Pons (tissue), 1 donor: Measurements from ENCODE around the gene TMEM43.

Experiments used
- DNase-seq: peaks from one replicate; pipeline ENCODE4 v3.0.0-alpha.2; 2016; ENCODE audit warnings: low spot score

Gene TMEM43

DNA sequence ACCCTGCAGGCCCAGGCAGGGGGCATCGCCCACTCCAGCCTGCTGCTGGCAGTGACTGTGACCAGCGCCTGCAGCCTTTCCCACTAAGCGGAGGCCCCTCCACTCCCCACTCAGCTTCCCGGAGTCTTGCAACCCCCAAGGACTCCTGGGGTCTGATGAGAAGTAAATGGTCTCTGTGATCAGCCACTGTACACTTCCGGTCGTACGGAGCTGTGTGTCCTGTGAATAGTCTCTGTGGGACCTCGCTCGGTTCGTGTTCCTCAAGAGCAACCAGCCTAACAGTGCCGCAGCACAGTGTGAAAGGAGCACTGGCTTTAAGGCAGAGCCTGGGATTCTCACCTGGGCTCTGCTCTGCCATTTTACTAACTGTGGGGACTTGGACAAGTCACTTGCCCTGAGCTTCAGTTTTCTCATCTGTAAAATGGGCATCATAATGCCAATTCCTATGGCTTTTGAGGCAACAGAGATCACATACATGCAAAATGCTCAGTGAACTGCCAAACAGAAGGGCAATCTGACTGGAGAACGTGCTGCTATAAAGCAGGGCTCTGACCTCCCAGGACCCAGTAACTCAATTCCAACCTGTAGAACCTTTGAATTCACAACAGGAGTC is 26.7 kb downstream of the TMEM43 start:
- no peak for DNase-seq

DNA sequence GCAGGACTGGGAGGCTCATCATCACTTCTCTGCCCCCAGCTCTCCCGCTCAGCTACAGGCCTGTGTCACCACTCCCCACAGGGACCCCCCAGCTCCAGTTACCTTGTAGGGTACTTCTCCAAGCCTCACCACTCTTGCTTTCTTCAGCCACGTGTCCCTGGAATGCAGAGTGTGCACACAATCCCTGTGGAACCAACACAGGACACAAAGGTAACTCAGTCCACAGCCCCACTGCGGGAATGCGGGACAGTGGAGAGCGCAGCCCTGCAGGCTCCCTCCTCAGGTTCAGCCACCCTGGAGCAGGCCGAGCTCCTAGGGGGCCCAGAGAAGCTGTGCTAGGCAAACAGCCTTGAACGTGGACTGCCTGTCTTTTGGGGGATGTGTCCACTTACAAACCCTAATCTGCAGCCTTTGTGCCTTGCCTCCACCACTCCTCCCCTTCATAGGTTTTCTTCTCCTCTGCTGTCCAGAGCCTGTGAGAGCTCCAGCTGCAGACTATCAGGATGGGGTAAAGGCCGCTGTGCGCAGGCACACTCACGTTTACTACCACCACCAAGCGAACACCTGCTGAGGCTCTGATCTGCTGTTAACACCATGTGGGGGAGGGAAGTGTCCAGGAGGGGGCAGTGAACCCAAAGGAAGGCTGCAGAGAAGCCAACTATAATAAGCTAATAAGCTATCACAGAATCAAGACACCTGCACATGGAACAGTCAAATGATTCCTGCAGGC is 27.5 kb downstream of the TMEM43 start:
- no peak for DNase-seq

DNA sequence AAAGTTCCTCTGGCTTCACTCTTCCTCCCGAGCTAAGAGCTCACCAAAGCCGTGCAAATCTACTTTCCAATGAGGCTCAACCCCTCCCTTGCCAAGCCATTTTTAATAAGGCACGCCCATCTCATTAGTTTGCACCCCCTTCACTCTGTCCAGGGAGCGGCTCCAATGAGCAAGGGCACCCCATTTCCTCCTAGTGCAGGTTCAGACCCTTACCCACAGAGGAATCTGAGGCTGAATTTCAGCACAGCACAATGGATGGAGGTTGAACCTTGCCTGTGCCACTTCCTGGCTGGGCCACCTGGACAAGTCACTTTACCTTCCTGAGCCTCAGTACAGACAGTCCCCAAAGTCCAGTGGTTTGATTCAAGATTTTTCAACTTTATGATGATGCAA is 28.1 kb downstream of the TMEM43 start:
- DNase-seq, result no peak

DNA sequence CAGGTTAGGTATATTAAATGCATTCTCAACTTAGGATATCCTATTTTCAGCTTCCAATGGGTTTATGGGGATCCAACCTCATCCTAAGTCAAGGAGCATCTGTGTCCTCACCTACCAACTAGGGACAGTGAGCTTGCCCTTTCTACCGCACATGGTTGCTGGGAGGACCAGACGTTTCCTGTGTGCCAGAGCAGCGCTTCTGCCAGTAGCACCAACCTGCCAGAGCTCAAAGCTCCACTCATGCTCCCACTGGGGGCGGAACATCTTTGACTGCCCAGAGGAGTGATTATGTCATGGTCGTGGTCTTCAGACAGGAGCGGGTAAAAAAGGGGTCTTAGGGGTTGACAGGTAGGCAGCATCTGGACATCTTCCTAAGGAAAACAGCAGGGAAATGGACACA is 28.8 kb downstream of the TMEM43 start:
- no peak for DNase-seq

DNA sequence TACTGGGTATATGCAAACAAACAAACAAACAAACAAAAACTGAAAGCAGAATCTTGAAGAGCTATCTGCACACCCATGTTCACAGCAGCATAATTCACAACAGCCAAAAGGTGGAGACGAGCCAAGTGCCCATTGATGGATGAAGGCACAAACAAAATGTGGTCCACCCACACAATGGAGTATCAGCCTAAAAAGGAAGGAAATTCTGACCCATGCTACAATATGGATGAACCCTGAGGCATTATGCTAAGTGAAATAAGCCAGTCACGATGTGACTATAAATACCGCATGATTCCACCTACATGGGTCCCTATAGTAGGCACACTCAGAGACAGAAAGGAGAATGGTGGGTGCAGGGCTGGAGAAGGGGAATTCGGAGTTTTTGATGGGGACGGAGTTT is 29.4 kb downstream of the TMEM43 start:
- DNase-seq, result no peak

DNA sequence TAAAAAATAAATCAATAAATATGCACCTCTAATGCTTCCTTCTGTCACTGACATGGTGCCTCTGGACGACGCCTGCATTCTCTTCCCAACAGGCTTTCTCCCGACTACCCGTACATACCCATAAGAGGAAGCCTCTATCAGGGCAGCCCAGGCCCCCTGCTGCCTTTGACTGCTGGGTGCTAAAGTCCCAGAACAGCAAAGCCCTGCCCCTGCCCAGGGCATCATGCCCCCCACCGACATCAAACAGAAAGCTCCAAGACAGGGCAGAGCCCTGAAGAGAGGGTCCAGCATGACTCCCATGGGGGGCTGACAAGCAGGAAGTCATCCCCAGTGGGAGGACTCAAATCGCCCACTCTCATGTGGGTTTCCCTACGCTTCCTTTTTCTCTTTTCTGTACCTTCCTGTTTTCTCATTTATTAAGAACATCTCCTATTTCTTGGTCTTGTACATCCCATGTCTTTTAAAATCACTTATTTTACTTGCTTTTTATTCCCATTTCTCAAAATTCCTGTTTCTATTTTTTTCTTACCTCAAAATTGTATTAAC is 30.1 kb downstream of the TMEM43 start:
- no peak for DNase-seq

DNA sequence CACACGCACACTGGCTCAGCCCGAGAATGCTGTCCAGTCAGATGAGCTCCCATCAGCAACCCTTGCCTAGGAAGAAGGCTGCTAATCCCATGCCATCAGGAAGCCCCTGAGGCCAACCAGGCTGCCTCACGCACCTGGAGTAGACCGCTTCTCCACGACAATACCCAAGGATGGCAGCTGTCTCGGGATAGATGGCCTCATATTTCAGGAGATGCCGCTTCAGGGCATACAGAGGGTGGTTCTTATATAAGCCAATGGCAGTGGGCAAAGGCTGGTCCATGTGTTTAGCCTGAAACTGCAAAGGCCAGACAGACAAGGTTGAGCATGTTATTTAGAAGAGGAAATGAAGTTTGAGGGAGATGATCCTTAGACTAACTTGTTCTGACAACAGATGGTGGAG is 31.3 kb downstream of the TMEM43 start:
- no peak for DNase-seq

DNA sequence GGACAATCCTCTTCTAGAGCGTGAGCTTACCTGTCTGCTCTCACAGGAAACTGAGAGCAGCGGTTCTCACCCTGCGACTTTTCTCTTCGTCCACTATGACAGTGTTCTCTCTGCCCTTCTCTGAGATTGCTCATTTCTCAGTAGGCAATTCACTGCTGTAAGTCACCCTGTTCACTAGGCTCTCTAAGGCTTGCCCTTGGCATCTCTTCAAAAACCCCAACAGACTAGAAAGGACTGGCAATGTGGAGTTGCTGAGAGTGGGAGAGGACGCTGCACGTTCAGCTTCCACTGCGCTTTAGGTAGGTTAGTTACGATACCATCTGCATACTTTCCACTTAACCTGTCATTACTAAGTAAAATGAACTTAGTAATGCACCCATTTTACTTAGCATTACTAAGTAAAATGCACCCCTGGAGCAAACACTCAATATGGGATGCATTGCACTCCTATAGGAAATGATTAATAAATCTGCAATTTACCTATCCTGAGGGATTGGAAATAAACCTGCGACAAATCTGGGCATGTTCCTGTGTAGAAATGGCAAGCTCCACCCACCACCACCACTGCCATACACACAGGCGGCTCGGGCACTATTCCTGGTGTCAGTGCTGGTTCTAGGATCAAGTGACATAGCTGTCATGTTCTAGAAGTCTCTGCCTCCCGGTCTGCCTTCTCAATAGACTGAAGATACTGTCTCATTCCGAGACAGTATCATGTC is 32.1 kb downstream of the TMEM43 start:
- no peak for DNase-seq

DNA sequence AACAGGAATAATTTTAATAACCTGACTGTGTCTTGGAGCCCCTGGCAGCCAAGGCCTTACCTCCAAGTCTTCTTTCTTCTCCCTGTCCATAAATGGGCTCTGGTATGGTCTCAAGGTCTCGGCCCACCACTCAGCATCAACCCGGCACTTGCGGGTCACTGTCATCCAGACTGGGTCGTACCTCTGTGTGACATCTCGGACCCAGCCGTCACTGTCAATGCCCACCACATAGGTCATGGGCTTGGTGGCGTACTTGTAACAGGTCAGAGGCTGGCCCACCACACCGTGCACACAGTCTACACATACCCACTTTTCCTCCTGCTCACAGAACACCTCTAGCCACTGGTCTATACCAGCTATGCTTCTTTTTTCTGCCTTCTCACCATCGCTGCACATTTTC is 33.1 kb downstream of the TMEM43 start:
- no peak for DNase-seq

DNA sequence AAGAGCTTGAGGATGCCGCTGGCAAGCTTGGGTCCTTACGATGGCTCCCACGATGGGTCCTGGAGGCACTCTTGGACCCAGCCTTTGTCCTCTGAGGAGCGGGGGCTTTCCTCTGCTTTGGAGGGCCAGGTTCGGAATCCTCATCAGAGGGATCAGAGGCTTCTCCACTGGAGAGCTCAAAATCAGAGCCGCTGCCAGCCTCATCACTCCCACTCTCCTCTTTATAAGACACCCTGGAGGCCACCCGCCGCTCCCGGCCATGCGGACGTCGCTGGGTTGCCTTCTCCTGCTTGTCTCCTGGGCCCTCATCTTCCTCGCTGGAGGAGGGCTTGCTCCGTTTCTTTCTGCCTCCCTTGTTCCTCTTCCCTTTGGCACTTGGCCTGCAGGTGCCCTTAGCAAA is 33.5 kb downstream of the TMEM43 start:
- DNase-seq, result no peak

DNA sequence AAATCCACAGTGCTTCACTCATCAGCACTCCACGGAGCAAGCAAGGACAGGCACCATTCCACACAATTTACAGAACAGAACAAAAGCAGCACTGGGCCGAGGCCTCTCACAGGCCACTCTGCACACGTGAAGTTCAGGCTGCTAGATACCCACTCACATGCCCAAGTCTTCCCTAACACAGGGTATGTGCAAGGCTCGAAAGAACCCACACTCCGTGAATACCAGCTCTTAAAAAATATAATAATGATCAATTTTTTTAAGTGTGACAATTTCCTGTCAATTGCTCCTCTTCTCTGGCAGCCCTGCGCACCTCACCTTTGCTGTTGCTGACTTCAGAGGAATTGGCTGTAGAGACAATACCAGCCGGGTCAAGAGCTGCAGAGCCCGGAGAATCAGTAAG is 34.6 kb downstream of the TMEM43 start:
- DNase-seq, result no peak

DNA sequence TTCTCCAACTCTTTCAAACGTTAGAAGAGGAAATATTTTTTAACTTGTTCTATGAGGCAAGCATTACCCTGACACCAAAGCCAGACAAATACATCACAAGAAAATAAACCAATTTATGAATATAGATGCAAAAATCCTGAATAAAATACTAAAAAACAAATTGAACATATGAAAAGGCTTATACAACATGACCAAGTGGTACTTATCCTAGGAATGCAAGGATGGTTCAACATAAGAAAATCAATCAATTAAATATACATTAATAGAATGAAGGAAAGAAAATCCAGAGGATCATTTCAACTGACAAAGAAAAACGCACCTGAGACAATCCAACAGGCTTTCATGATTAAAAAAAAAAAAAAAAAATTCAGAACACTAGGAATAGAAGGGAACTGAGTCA is 36.4 kb downstream of the TMEM43 start:
- DNase-seq, result no peak

DNA sequence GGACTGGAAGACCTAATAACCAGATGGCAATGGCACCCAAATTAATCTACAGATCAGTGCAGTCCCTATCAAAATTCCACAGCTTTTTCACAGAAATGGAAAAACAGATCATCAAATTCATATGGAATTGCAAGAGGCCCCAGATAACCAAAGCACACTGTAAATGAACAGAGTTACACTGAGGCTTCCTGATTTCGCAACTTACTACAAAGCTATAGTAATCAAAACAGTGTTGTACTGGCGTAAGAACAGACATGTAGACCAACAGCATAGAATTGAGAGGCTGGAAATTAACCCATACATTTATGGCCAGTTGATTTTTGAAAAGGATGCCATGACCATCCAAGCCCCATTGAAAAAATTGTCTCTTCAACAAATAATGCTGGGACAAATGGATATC is 37.3 kb downstream of the TMEM43 start:
- no peak for DNase-seq

DNA sequence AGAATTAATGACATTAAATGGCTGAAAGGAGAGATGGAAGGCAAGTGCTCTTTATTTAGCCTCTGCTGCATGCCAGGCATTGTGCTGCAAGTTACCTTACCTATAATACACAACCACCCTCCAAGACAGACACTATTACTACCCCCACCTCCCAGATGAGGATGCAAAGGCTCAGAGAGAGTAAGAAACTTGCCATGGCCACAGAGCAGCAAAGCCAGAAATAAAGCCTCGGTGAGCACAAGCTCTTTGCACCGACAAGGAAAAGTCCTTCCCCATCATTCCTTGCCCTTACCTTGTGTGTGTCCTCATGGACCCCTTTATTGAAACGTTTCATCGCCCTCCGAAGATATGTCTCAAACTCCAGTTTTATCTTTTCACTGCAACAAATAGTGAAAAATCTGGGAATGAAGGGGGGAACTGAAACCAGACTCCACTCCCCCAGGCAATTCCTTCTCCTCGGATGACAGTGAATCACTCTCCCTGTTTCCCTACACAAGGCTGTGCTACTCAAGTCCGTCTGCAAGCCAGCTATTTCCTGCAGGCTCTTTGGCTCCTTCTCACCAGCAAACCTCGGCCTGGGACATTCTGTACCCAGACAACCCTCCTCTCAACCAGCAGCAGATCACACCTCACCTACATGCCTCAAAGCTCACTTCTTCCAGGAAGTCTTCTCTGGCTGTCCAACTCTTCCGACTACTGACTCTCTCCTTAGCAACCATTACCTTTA is 42.2 kb downstream of the TMEM43 start:
- no peak for DNase-seq

DNA sequence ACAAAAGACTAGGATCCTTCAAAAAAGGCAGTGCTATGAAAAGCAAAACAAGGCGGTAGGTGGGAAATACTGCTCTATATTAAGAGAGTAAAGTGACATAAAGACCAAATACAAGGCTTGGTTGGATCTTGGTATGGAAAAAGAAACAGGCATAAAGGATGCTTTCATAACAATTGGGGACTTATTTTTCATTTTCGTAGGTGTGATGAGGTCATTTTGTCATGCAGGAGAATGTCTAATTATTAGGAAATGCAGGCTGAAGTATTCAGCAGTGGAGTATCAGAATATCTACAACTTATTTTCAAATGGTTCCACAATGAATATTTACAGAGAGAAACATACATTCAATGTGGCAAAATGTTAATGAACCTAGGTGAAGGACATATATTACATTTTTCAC is 44.6 kb downstream of the TMEM43 start:
- no peak for DNase-seq

DNA sequence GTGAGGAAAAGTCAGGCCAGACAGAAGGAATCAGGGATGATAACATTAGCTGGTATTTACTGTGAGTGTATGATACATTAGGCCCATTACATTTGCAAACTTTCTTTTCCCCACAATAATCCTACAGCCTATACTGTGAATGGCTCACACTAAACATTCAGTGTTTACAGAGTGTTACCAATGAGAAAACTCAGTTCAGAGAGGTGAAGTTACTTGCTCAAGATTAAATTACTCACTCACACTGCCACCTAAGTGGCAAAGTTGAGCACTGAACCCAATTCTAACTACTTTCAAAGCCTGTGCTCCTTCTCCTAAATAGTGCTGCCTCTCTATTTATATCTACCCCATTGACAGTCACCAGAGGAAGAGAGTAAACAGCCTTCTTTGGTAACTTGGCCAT is 45.0 kb downstream of the TMEM43 start:
- DNase-seq, result no peak

DNA sequence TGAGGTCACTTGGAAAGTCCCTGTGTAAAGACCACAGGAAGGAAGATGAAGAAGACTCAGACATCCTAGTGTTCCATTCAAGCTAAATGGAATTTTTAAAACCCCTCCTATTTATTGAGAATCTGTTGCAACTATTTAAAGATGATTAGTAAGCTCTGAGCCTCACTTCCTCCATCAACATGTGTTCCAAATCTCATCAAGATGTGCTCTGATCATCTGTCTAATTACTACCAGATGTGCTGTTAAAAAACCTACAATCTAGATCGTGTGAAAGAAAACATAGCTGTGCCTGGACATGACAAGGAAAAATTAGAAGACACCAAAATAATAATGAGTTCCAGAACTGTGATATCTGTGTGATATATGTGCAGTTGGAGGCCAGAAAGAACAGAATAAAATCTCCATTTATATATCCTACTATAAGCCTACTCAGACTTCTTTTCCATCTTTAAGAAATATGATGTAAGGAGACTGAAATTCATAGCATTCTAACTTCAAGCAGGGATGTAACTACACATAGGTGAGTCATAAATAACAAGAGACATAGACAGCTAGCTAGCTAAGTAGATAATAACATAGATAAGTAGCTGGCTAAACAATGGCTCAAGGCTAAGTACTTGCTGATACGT is 45.8 kb downstream of the TMEM43 start:
- DNase-seq, result no peak

DNA sequence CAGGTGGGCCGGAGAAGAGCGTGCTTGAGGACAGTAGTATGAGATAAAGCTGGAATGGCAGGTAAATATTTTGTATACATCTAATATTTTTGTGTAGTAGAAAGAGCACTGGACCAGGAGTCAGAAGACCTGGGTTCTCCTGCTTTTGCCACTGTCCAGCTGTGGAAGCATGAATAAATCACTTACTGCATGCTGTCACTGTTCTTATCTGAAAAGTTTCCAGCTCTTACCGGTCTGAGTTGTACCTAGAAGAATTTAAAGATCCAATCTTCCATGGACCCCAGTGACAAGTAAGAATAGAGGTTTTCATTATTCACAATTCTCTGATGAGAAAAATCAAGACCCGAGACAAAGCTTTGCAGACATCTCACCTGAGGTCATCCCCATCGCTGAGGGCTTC is 47.6 kb downstream of the TMEM43 start:
- no peak for DNase-seq

DNA sequence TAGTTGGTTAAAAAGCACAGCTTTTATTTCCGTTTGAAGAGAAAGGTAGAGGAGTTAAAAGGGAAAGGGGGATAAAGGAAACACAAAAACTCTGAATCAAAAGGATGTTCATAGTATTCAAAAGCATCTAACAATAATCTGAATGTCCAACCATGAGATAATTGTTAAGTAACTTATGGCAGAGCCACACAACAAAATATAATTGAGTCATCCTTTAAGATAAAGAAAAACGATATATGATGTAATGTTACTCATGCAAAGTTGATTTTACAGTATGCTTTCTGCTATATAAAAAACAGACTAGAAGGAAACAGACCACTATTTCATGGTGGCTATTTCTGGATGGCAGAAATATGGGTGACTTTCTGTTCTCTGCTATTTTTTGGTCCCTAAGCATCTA is 49.6 kb downstream of the TMEM43 start:
- no peak for DNase-seq

DNA sequence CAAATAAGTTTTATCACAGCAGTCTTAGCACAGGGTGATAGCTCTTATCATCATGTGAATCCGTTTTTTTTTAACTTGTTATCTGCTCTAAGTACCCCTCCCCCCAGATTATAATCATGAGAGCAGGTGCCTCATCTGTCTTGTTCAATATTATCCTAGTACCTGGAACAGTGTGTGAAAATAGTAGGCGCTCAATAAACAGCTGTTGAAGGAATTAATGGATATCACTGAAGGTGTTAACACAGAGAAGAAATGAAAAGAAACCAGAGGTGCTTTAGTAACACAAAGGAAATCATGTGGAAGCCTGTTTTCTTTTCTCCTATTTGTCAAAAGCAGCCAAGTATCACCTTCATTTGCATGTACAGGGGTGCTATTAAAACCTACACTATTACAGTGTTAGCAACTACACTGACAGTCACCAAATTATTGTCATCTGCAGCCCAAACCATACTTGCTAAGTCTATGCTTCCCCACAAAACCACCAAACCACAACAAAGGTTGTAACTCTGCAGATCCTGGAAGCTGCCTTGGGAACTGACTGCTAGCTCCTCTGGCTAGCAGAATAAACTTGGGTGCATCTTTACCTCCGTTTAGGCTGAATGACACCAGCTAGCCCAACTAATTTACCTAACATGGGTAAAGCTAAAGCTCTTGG is 50.7 kb downstream of the TMEM43 start:
- no peak for DNase-seq

DNA sequence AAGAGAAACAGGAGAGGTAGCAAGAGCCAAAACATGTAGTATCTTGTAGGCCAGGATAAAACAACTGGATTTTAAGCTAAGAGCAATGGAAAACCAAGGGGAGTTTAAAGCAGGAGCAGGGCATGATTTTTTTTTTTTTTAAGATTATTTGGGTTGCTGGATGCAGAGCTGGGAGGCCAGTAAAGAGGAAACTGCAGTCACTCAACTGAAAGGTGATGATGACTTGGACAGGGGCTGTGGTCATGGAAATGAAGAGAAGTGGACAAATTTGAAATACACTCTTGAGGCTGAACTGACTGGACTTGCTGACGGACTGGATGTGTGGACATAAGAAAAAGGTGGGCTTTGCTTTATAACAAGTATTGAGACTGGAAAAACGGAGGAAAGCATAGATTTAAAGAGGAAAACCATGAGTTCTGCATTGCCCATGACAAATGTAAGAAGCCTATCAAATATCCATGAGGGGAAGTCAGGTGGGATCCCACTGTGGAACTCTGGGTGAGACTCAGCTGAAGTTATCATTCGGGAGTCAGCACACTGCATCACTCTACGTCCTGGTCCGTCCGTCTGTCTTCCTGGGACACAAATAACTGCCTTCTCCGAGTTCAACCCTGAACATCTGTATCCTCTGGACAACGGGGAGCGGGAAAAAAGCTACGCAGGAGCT is 52.9 kb downstream of the TMEM43 start:
- peak; percentile 43 for DNase-seq
